PFSK-1 (cell line): ENCODE measurements around the gene RDH13.

Experiments
- POLR2AphosphoS5 ChIP-seq: IDR thresholded peaks from 2 replicates; pipeline ENCODE4 v1.6.1; 2012; ENCODE audit warnings: low read depth, mild to moderate bottlenecking, control low read depth, low read length, moderate library complexity
- TAF1 ChIP-seq: IDR thresholded peaks from 2 replicates; pipeline ENCODE4 v1.6.1; 2012; ENCODE audit warnings: low read length, control low read depth, borderline replicate concordance; ENCODE audit not compliant: insufficient read depth

DNA sequence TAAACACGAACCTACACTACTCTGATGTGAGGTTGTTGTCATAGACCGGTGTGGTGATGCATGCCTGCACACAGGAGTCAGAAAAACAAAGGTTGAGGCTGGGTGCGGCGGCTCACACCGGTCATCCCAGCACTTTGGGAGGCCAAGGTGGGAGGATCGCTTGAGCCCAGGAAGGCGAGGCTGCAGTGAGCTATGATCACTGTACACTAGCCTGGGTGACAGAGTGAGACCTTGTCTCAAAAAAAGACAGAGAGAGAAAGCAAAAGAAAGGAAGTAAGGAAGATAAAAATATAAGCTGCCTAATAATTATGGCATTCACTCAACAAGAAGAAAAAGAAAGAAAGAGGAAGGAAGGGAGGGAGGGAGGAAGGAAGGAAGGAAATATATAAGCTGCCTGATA lies 34.2 kb downstream of the RDH13 start:
- TF ChIP-seq TAF1 (no peak), POLR2AphosphoS5 (no peak)
